Measurements from ENCODE around the gene ARHGAP26. TPM values are rescaled to one million over a fixed set of nuclear protein-coding genes. Genes with fewer than 3 reads are reported as not detected.
"Not testable (repeated sequence)": the region's sequence is repeated elsewhere in the genome, so short reads cannot be mapped to it uniquely, and the experiment has no call there.

ARHGAP26 gene
- total RNA-seq, 1 experiment from 2014 or later: 65.5 TPM

DNA sequence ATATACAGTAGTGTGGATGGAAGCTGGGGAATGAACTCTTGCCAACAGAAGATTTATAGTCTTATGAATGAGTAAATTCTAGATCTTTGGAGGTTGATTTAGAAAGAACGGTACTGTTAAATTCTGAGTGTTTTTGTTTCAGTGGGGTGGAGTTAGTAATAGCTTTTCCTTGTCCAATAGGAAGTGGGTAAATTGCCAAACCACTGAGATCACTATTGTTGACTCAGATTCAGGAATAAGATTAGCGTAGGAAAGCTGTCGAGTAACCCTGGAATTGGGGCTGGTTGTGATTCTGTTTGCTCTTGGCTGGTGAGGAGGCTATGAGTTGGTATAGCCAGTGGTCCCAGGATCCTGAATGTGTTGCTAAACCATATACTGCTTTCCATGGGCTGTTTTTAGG is 155.6 kb downstream of the ARHGAP26 start:
- H3K27me3 ChIP-seq (ENCODE audit: control insufficient read depth, insufficient read depth, low read length): no peaks in the 10 kb centered on the region
- ChIA-PET POLR2A (no interaction called here), CTCF (no interaction called here)
- no peak for TF ChIP-seq POLR2AphosphoS5 (IDR thresholded peaks at IDR 0.05; ENCODE audit: low read depth, low read length)
- TF ChIP-seq, protein P1, sequence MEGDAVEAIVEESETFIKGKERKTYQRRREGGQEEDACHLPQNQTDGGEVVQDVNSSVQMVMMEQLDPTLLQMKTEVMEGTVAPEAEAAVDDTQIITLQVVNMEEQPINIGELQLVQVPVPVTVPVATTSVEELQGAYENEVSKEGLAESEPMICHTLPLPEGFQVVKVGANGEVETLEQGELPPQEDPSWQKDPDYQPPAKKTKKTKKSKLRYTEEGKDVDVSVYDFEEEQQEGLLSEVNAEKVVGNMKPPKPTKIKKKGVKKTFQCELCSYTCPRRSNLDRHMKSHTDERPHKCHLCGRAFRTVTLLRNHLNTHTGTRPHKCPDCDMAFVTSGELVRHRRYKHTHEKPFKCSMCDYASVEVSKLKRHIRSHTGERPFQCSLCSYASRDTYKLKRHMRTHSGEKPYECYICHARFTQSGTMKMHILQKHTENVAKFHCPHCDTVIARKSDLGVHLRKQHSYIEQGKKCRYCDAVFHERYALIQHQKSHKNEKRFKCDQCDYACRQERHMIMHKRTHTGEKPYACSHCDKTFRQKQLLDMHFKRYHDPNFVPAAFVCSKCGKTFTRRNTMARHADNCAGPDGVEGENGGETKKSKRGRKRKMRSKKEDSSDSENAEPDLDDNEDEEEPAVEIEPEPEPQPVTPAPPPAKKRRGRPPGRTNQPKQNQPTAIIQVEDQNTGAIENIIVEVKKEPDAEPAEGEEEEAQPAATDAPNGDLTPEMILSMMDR (IDR thresholded peaks at IDR 0.05): no peak
- TF ChIP-seq SIN3A (IDR thresholded peaks at IDR 0.05; ENCODE audit: borderline replicate concordance, insufficient read depth, low read depth, low read length): no peak
- TF ChIP-seq, protein P2, sequence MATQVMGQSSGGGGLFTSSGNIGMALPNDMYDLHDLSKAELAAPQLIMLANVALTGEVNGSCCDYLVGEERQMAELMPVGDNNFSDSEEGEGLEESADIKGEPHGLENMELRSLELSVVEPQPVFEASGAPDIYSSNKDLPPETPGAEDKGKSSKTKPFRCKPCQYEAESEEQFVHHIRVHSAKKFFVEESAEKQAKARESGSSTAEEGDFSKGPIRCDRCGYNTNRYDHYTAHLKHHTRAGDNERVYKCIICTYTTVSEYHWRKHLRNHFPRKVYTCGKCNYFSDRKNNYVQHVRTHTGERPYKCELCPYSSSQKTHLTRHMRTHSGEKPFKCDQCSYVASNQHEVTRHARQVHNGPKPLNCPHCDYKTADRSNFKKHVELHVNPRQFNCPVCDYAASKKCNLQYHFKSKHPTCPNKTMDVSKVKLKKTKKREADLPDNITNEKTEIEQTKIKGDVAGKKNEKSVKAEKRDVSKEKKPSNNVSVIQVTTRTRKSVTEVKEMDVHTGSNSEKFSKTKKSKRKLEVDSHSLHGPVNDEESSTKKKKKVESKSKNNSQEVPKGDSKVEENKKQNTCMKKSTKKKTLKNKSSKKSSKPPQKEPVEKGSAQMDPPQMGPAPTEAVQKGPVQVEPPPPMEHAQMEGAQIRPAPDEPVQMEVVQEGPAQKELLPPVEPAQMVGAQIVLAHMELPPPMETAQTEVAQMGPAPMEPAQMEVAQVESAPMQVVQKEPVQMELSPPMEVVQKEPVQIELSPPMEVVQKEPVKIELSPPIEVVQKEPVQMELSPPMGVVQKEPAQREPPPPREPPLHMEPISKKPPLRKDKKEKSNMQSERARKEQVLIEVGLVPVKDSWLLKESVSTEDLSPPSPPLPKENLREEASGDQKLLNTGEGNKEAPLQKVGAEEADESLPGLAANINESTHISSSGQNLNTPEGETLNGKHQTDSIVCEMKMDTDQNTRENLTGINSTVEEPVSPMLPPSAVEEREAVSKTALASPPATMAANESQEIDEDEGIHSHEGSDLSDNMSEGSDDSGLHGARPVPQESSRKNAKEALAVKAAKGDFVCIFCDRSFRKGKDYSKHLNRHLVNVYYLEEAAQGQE (IDR thresholded peaks at IDR 0.05; ENCODE audit: insufficient read depth in 1 of 2, low read depth in 2 of 2, low read length in 1 of 2): no peak
- no peak for TF ChIP-seq TCF7L2 (IDR thresholded peaks at IDR 0.05; ENCODE audit: low read depth, low read length)
- no peak overlapping the region for H3K27ac ChIP-seq (ENCODE audit: low read length)
- intact Hi-C loops (cut with micrococcal nuclease; ENCODE audit: unreplicated experiment): no loop called here
- no peak overlapping the region for H3K4me3 ChIP-seq (ENCODE audit: low read depth in 2 of 2, low read length in 2 of 2)
- peaks cover 2% of the 10 kb centered on the region; the same call in 1 of the 2 replicates for H3K36me3 ChIP-seq (ENCODE audit: control insufficient read depth, insufficient read depth, low read length)
- no peaks in the 10 kb centered on the region for H3K4me1 ChIP-seq (ENCODE audit: control insufficient read depth, insufficient read depth, low read length)
- H3K9me3 ChIP-seq (ENCODE audit: control insufficient read depth, insufficient read depth, low read depth, low read length): no peaks in the 10 kb centered on the region
- DNase-seq (ENCODE audit: low read depth, low spot score) (no peak), ATAC-seq (no peak)
- in situ Hi-C loops (cut with HindIII; ENCODE audit: low pct_unique_long_range_greater_than_20kb, low sequenced_read_pairs): no loop called here
- BruUV-seq (replicated peaks): no TSS peak

DNA sequence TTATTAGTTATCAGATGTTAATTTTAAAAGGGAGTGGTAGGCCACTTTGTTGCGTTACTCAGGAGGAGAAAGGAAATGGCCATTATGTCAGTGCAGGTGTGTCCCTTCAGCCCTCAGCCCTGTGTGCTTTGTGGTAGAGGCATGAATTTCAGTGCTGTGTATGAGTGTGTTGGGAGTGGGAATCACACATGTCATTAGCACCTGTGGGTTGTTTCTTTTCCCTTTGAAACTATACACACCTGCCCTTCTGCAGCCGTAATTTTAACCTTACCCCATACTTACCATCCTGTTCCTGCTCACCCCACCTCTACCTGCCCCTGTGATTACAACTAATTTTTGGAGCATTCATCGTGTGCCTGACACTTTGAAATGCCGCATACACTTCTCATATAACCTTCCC is 156.4 kb downstream of the ARHGAP26 start:
- no peak overlapping the region for H3K27ac ChIP-seq (ENCODE audit: low read length)

DNA sequence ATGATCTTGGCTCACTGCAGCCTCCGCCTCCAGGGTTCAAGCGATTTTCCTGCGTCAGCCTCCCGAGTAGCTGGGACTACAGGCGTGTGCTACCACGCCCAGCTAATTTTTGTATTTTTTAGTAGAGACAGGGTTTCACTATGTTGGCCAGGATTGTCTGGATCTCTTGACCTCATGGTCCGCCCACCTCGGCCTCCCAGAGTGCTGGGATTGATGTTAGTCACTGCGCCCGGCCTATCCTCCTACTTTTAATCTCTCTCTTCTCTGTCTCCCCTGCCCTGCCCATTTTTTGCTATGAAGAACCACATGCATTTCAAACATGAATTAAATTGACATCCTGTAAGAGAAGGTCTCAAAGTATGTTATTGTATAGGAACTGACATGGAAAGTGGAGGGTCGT is 158.8 kb downstream of the ARHGAP26 start:
- H3K4me3 ChIP-seq (ENCODE audit: low read depth in 2 of 2, low read length in 2 of 2); DNase-seq (ENCODE audit: low read depth, low spot score); in situ Hi-C loops (cut with HindIII; ENCODE audit: low pct_unique_long_range_greater_than_20kb, low sequenced_read_pairs); H3K27me3 ChIP-seq (ENCODE audit: control insufficient read depth, insufficient read depth, low read length); H3K36me3 ChIP-seq (ENCODE audit: control insufficient read depth, insufficient read depth, low read length); POLR2A ChIA-PET; intact Hi-C loops (cut with micrococcal nuclease; ENCODE audit: unreplicated experiment); H3K27ac ChIP-seq (ENCODE audit: low read length); H3K4me1 ChIP-seq (ENCODE audit: control insufficient read depth, insufficient read depth, low read length); ATAC-seq; CTCF ChIA-PET; BruUV-seq (replicated peaks); H3K9me3 ChIP-seq (ENCODE audit: control insufficient read depth, insufficient read depth, low read depth, low read length): not testable (repeated sequence)

More for the DNA sequence above, 156.4 kb downstream of the ARHGAP26 start:
- H3K36me3 ChIP-seq (ENCODE audit: control insufficient read depth, insufficient read depth, low read length): peaks cover 2% of the 10 kb centered on the region; the same call in 1 of the 2 replicates
- no peaks in the 10 kb centered on the region for H3K27me3 ChIP-seq (ENCODE audit: control insufficient read depth, insufficient read depth, low read length)
- no peak overlapping the region for H3K4me3 ChIP-seq (ENCODE audit: low read depth in 2 of 2, low read length in 2 of 2)
- no peaks in the 10 kb centered on the region for H3K4me1 ChIP-seq (ENCODE audit: control insufficient read depth, insufficient read depth, low read length)
- no TSS peak for BruUV-seq (replicated peaks)
- POLR2A ChIA-PET: no interaction called here
- ATAC-seq (no peak), DNase-seq (ENCODE audit: low read depth, low spot score) (no peak)
- TF ChIP-seq SIN3A (IDR thresholded peaks at IDR 0.05; ENCODE audit: borderline replicate concordance, insufficient read depth, low read depth, low read length) (no peak), TCF7L2 (IDR thresholded peaks at IDR 0.05; ENCODE audit: low read depth, low read length) (no peak)
- TF ChIP-seq, protein P1 (IDR thresholded peaks at IDR 0.05): no peak
- intact Hi-C loops (cut with micrococcal nuclease; ENCODE audit: unreplicated experiment): no loop called here
- in situ Hi-C loops (cut with HindIII; ENCODE audit: low pct_unique_long_range_greater_than_20kb, low sequenced_read_pairs): no loop called here
- no peaks in the 10 kb centered on the region for H3K9me3 ChIP-seq (ENCODE audit: control insufficient read depth, insufficient read depth, low read depth, low read length)
- CTCF ChIA-PET: no interaction called here
